ENCODE results near the gene TRIM54. TPM values are rescaled to one million over a fixed set of nuclear protein-coding genes. Genes with fewer than 3 reads are reported as not detected.
"Not testable (repeated sequence)": the region's sequence is repeated elsewhere in the genome, so short reads cannot be mapped to it uniquely, and the experiment has no call there.

Gene TRIM54
- polyA plus RNA-seq, 1 donor from 2014 or later = not detected

DNA sequence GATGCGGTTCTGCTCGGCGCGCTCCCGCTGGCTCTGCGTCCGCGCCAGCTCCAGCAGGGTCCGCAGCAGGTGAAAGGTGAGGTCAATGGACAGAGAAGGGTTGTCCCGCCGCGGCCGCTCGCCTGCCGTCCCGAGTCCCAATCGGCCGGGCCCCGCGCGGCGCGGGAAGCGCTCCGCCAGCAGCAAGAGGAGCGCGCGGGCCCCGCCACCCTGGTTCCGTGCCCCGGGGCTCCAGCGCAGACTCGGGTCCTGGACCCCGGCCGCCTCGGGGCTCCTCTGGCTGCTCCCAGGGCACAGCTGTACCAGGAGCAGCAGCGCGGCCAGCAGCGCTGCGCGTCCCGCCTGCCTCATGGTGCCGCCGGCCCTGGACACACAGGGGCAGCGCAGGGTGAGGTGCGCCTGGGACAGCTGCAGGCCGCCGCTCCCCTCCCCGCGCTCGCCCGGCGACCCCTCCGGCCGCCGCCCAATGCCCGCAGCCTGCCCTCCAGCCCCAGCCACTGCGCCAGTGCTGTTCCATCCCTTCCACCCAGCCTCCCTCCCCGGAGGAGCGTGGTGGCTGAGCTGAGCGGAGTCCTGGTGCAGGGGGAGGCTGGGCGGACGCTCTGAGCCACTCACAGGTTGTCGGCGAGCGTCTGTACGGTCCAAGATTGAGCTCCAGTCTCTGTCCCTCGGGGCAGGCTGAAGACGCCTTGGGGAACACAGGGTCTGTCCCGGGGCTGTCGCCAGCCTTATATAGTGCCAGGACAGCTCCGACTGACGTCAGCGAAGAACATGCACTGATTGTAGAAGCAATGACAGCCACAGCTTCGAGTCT is 25.5 kb downstream of the TRIM54 start:
- Mint-ChIP-seq H3K4me1 (peaks cover 0 to 3% (median 0%) of the 10 kb centered on the region in 3 donors), H3K36me3 (peaks cover 7% of the 10 kb centered on the region), H3K4me3 (no peak overlapping the region), H3K27me3 (peaks cover 18% of the 10 kb centered on the region), H3K9me3 (no peaks in the 10 kb centered on the region), H3K27ac (no peak overlapping the region)

DNA sequence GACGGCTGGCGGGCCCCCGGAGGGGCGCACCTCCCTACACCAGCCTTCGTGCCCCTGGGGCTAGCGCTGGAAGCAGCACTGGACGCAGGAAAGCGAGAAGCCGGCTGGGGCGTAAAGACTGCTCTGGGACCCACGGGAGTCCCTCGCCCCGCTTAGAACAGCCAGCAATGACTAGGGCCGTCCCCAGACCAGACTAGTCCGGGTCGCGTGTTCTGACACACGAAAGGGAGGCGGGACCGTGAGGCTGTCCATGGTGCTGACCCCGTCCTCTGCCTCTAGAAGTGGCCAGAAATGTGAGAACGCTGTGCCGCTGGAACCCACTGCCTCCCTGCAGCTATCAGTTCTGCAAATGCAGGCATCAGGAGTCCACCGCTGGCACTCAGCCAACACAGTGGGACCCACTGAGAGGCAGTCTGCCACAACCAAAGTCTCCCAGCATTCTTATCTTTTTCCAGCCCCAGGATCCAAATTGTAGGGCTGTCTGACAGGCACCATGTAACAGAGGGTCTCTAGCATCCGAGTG is 26.2 kb downstream of the TRIM54 start, which contains the start of gene UCN:
Gene UCN, minus strand, starts transcription at position 87 of the 523 bp plus-strand sequence. CDS start 550 bp downstream, outside the sequence.
- Mint-ChIP-seq H3K4me1 (no peaks in the 10 kb centered on the region), H3K4me3 (no peak within 1 kb of the TSS), H3K9me3 (no peaks in the 10 kb centered on the region), H3K36me3 (peaks cover 7% of the 10 kb centered on the region), H3K27ac (no peak within 1 kb of the TSS), H3K27me3 (peaks cover 18% of the 10 kb centered on the region)

DNA sequence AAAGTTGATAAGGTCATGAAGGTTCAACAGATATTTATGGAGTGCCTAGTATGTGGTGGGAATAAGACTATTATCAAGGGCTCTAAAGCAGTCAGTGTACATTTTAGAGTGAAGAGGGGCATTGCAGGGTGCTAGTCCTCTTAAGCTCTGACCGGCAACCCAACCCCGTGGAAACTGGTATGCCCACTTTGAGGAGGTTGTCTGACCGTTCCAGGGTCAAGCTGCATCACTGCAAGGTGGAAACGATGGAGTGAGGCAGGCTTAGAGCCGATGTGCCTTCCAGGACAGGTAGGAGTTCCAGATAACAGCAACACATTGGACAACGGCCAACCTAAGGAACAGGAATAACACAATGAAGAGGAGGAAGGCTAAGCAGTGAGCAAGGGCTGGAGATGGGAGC is 27.4 kb downstream of the TRIM54 start:
- H3K9me3 Mint-ChIP-seq = no peaks in the 10 kb centered on the region
- no peak overlapping the region for H3K27ac Mint-ChIP-seq
- peaks cover 6% of the 10 kb centered on the region for H3K36me3 Mint-ChIP-seq
- peaks cover 18% of the 10 kb centered on the region for H3K27me3 Mint-ChIP-seq
- no peak overlapping the region for H3K4me3 Mint-ChIP-seq
- H3K4me1 Mint-ChIP-seq = no peaks in the 10 kb centered on the region

DNA sequence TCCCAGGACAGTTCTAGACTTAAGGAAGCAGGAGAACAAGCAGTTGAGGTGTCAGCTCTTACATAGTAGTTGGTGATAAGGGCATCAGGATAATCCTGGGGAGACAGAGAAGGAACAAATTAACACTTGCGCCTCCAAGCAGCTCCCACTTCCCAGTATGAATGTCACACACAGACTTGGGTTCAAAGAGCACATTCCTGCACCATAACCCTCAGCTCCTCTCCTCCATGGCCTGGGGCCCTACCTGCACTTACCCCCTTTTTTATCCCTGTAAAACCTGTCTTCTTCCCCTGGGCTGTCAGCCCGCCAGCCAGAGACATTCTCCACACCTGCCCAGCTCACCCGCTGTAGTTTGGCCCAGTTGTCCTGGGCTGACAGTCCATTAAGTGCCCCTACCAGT is 29.9 kb downstream of the TRIM54 start:
- H3K4me3 Mint-ChIP-seq = no peak overlapping the region
- peak overlapping the region in 1 of 3 donors; percentile 59 for H3K27ac Mint-ChIP-seq
- H3K4me1 Mint-ChIP-seq = no peaks in the 10 kb centered on the region
- peaks cover 6% of the 10 kb centered on the region for H3K27me3 Mint-ChIP-seq
- H3K36me3 Mint-ChIP-seq = peaks cover 9% of the 10 kb centered on the region
- no peaks in the 10 kb centered on the region for H3K9me3 Mint-ChIP-seq

DNA sequence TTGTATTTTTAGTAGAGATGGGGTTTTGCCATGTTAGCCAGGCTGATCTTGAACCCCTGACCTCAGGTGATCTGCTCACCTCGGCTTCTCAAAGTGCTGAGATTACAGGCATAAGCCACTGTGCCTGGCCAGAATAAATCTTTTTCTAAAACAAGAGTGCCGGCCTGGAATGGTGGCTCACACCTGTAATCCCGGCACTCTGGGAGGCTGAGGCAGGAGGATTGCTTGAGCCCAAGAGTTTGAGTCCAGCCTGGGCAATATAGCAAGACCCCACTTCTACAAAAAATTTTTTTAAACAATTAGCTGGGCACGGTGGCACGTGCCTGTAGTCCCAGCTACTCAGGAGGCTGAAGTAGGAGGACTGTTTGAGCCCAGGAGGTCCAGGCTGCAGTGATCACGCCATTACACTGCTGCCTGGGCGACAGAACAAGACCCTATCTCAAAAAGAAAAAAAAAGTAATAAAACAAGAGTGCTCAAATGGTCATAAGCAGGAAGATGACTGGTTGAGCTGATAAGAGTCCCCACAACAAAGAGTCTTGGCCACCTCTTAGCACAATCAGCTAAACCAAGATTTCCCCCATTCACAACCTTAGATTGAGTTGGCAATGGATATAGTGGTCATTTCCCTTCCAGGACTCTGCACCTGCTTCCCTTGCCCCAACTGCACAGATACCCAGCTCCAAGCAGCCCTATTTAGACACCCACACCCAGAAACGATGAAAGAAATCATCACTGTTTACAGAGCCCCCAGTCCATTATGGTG is 31.8 kb downstream of the TRIM54 start:
- Mint-ChIP-seq H3K9me3 (no peaks in the 10 kb centered on the region), H3K36me3 (peaks cover 11% of the 10 kb centered on the region), H3K4me1 (no peaks in the 10 kb centered on the region), H3K4me3 (no peak overlapping the region), H3K27ac (no peak overlapping the region), H3K27me3 (no peaks in the 10 kb centered on the region)

DNA sequence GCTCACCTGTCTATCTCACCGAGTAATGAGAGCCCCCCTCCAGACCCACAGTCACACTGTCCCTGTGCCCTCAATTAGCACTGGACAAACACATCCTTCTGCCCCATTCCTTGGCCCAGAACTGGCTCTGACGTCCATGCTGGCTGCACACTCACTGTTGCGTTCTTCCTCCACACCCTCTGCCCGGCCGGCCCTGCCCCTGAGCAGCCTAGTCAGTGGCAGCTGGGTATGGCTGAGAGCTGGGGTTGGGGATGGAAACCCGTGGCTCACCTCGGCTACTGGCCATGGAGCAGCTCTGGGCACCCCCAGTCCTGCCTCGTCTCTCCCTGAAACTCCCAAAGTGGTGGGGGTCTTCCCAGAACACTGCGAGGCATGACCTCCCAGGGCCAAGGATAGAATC is 32.5 kb downstream of the TRIM54 start:
- Mint-ChIP-seq H3K27ac (no peak overlapping the region), H3K27me3 (no peaks in the 10 kb centered on the region), H3K36me3 (peaks cover 10% of the 10 kb centered on the region), H3K4me1 (no peaks in the 10 kb centered on the region), H3K9me3 (no peaks in the 10 kb centered on the region), H3K4me3 (no peak overlapping the region)

DNA sequence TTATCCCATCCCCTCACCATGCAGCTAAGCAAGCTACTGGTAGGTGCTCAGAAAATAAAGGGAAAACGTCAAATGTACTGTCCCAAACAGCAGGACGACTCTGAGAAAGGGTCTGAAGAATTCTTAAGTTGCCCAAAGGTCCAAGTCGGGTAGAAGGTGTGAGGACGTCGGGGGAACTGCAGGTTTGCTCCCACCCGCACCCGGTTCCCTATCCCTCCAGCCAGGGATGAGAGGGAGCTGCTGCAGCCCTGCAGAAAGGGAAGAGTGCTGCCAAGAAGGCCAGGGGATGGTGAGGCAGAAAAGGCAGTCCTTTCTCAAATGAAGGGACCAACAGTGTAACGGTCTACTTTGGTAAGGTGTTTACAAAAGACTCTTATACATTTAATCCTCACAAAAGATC is 32.9 kb downstream of the TRIM54 start:
- Mint-ChIP-seq H3K4me3 (no peak overlapping the region), H3K4me1 (no peaks in the 10 kb centered on the region), H3K9me3 (no peaks in the 10 kb centered on the region), H3K27me3 (no peaks in the 10 kb centered on the region), H3K27ac (no peak overlapping the region), H3K36me3 (peaks cover 8% of the 10 kb centered on the region)

DNA sequence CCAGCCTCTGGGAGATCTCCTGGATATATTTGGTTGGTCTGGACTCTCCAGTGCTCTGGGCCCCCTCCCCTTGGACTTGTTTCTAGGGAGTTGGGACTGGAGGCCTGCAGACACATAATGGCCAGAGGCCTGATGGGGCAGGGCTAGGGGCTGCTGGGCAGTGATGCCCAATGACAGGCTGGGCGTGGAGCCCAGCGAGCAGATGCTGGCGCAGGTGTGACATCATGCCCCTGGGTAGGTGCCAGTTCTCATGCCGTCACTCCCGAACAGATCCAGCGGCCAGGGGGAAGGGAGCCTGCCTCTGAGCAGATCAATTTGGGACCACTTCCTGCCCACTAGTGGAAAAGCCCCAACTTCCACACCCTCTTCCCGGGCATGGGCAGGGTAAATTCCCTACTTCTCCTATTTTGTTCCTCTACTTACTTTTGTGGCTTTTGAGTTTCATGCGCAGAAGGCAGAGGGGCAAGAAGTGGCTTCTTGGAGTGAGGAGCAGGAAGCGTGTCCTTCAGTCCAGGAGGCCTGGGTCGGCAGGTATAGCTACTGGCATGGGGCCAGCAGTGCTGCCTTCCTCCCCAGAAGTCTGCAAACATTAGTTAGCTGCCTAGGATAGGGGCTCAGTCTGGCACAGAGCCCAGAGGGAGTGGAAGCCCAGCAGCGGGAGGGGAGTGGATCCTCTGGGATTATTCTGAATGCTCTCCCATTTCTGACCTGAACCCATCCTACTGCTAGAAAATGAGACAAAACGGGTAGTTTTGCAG is 34.6 kb downstream of the TRIM54 start:
- Mint-ChIP-seq H3K27me3 (no peaks in the 10 kb centered on the region), H3K9me3 (no peaks in the 10 kb centered on the region), H3K4me3 (no peak overlapping the region), H3K27ac (peak overlapping the region in 1 of 3 donors; percentile 39), H3K36me3 (peaks cover 5% of the 10 kb centered on the region), H3K4me1 (peaks cover 0 to 5% (median 2%) of the 10 kb centered on the region in 3 donors)

DNA sequence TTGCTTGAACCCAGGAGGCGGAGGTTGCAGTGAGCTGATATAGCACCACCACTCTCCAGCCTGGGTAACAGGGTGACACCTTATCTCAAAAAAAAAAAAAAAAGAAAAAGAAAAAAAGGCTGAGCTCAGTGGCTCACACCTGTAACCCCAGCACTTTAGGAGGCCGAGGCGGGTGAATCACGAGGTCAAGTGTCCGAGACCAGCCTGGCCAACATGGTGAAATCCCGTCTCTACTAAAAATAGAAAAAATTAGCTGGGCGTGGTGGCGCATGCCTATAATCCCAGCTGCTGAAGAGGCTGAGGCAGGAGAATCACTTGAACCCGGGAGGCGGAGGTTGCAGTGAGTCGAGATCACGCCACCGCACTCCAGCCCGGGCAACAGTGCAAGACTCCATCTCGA is 37.6 kb downstream of the TRIM54 start:
- H3K36me3 Mint-ChIP-seq, H3K4me3 Mint-ChIP-seq, H3K27ac Mint-ChIP-seq, H3K9me3 Mint-ChIP-seq, H3K27me3 Mint-ChIP-seq: not testable (repeated sequence)
- H3K4me1 Mint-ChIP-seq = peaks cover 12 to 15% (median 15%) of the 10 kb centered on the region in 3 donors

DNA sequence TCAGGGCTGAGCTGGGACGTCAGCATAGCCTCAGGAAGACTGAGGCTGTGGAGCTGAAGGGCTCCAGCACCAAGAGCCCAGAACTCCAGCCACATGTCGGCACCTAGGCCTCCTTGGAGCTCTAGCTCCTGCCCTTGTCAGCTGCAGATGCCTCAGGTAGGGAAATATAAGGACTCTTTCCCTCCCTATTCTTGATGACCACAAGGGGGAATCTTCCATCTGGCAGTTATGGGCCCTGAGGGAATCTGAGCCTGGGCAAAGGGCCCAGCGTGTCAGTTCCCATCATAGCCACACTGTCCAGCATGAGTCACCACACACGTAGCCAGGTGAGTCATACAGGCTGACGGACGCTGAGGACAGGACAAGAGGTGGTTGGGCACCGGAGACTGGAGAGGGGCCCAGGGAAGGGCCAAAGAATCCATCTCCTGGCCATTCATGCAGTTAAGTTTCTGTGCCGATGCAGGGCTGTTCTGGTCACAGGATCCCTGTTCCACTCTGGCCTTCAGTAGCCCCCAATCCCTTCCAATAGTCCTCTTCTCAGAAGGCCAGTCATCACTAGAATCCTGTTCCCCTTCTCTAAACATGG is 38.8 kb downstream of the TRIM54 start:
- peaks cover 2% of the 10 kb centered on the region for H3K36me3 Mint-ChIP-seq
- no peaks in the 10 kb centered on the region for H3K9me3 Mint-ChIP-seq
- peak overlapping the region in 1 of 3 donors; percentile 71 for H3K27ac Mint-ChIP-seq
- peaks cover 12 to 15% (median 15%) of the 10 kb centered on the region in 3 donors for H3K4me1 Mint-ChIP-seq
- H3K27me3 Mint-ChIP-seq = no peaks in the 10 kb centered on the region
- H3K4me3 Mint-ChIP-seq = peak overlapping the region in 1 of 4 donors; percentile 2

DNA sequence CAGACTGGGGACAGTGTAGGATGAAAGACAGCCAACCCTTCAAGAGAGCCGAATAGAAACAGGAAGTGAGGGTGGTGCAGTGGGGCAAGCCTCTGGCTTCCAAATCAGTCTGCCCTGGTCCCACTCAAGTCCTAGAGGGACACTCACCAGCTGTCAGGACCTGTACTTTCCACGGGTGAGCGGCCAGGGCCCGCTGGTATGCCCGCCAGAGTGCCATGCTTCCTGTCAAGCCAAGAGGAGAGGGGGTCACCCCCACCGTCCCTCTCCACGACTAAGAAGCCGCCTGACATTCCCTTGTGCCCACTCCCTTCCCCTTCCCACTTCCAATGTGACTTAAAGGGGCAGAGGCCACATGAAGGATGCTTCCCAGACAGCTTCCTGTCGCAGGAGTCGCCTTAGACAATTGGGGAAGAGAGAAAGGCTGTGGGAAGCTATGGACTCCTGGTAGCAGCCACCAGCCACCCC is 40.1 kb downstream of the TRIM54 start:
- Mint-ChIP-seq H3K27ac (peak overlapping the region; percentile 92 to 99 (median 94)), H3K36me3 (peaks cover 5% of the 10 kb centered on the region), H3K4me3 (peak overlapping the region; percentile 87 to 99 (median 98)), H3K4me1 (peaks cover 12 to 15% (median 15%) of the 10 kb centered on the region in 3 donors), H3K27me3 (no peaks in the 10 kb centered on the region), H3K9me3 (no peaks in the 10 kb centered on the region)

DNA sequence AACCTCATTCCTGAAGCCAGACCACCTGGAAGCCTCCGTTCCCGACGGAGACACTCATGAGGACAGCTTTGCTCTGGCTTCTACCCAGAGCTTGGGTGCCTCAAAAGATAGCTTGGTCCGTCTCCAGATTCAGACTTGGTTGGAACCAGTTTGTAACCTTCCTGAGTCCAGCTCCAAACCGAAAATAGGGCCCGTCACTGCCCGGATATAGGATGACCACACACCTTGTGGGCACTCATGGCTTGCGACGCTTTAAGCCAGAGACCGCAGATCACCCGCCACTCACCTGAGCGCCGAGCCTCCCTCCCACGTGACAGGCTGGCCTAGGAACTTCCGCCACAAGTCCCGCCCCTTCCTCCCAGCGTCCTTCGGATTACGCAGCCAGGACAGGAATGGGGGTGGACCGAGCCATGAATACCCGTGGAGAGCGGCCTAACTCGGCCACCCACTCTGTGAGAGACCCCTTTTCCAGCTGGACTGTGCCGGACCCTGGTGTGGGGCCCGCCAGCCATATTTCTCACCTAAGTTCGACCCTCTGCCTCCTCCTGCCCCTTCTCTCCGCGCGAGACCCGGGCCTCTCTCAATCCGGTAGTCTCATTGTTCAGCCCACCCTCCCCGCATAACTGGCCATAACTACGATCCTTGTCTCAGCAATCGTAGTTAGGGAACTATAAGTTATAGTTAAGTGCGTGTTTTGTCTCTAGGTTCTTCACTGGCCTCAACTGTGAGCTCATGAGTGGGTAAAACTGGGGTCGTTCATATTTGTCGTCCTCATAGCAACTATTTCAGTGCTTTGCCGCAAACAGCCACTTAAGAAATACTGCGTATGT is 40.8 kb downstream of the TRIM54 start, which contains the start of gene MPV17:
Gene MPV17, minus strand, starts transcription at position 332 of the 830 bp plus-strand sequence. CDS start 580 bp downstream, outside the sequence.
- no peaks in the 10 kb centered on the region for H3K9me3 Mint-ChIP-seq
- H3K27ac Mint-ChIP-seq = peak within 1 kb of the TSS; percentile 92 to 99 (median 94)
- H3K4me3 Mint-ChIP-seq = peak within 1 kb of the TSS; percentile 87 to 99 (median 98)
- H3K4me1 Mint-ChIP-seq = peaks cover 12 to 15% (median 15%) of the 10 kb centered on the region in 3 donors
- peaks cover 4% of the 10 kb centered on the region for H3K36me3 Mint-ChIP-seq
- H3K27me3 Mint-ChIP-seq = no peaks in the 10 kb centered on the region

DNA sequence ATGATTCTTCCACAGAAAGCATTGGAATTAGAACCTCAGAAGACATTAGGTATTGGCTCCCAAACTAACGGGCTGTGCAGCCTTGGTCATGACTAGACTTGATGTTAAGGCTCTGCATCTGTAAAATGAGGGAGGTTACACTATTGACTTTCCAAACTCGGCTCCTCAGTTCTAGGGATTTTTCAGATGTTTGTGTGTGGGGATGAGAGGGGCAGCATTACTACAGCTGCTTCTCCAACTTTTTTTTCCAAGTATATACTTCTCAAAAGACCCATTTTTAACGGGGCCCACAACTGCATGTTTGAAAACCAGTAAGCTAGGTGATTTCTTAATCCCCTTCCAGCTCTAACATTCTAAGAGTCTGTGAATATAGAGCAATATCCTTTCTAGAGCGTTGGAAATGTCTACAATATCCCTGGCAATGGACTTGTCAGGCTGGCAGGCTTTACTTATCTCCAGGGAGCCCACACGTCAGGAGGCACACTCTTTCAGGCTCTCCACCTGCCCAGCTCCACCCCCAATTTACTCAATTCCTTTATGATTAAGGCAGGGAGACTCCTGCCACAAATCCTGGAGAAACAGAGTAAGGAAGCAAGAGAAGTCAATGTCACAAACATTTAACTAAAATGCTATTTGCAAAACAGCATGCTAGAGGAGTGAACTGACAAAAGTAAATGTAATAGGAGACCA is 41.5 kb downstream of the TRIM54 start:
- H3K36me3 Mint-ChIP-seq = peaks cover 4% of the 10 kb centered on the region
- H3K4me3 Mint-ChIP-seq = peak overlapping the region; percentile 87 to 99 (median 98)
- H3K27ac Mint-ChIP-seq = peak overlapping the region; percentile 92 to 99 (median 94)

More for the DNA sequence above, 41.5 kb downstream of the TRIM54 start:
- no peaks in the 10 kb centered on the region for H3K27me3 Mint-ChIP-seq
- peaks cover 12 to 15% (median 15%) of the 10 kb centered on the region in 3 donors for H3K4me1 Mint-ChIP-seq
- H3K9me3 Mint-ChIP-seq = no peaks in the 10 kb centered on the region
